Activated T-cell treated with anti-CD3 and anti-CD28 coated beads, Interleukin-2, amount 50 U/mL, for 48 hours (primary cell): ENCODE data around the gene LRP1.

ENCODE experiments used
- DNase-seq, 2 experiments: peaks; one replicate each; pipeline ENCODE4 v3.0.0-alpha.2; 2020

Gene LRP1

GRCh38 chr12:57138526-57139272 is 10.4 kb downstream of the LRP1 start:
- no peak for DNase-seq

GRCh38 chr12:57139796-57140649 is 11.7 kb downstream of the LRP1 start:
- DNase-seq, result no peak

GRCh38 chr12:57141249-57141648 is 13.0 kb downstream of the LRP1 start:
- no peak for DNase-seq

GRCh38 chr12:57142121-57142520 is 13.8 kb downstream of the LRP1 start:
- no peak for DNase-seq

- no peak for DNase-seq
Observed at GRCh38 chr12:57142727-57143126, 14.4 kb downstream of the LRP1 start.

- no peak for DNase-seq
Observed at GRCh38 chr12:57143454-57143853, 15.2 kb downstream of the LRP1 start.

GRCh38 chr12:57145460-57146059 is 17.3 kb downstream of the LRP1 start:
- DNase-seq, result no peak

- no peak for DNase-seq
Observed at GRCh38 chr12:57146092-57146491, 17.8 kb downstream of the LRP1 start.

- DNase-seq, result no peak
Observed at GRCh38 chr12:57146961-57147944, 19.0 kb downstream of the LRP1 start, which contains the start of gene LRP1-AS. Gene LRP1-AS, minus strand, starts transcription at chr12:57147619.

GRCh38 chr12:57148469-57149244 is 20.4 kb downstream of the LRP1 start:
- DNase-seq, result no peak

- DNase-seq, result no peak
Observed at GRCh38 chr12:57149245-57149900, 21.1 kb downstream of the LRP1 start.

GRCh38 chr12:57150400-57151000 is 22.2 kb downstream of the LRP1 start:
- DNase-seq, result no peak

GRCh38 chr12:57151741-57152630 is 23.7 kb downstream of the LRP1 start:
- no peak for DNase-seq

GRCh38 chr12:57152639-57153038 is 24.4 kb downstream of the LRP1 start:
- DNase-seq, result no peak

- DNase-seq, result no peak
Observed at GRCh38 chr12:57153415-57153997, 25.2 kb downstream of the LRP1 start.

- no peak for DNase-seq
Observed at GRCh38 chr12:57154076-57154475, 25.8 kb downstream of the LRP1 start.

- DNase-seq, result no peak
Observed at GRCh38 chr12:57154804-57155434, 26.6 kb downstream of the LRP1 start.

GRCh38 chr12:57156701-57157403 is 28.6 kb downstream of the LRP1 start:
- DNase-seq, result no peak
